Activated naive CD8-positive, alpha-beta T cell treated with anti-CD3 and anti-CD28 coated beads, Interleukin-2, amount 10 ng/mL, durations not matched to agents 7 days and 5 days (primary cell): ENCODE results near the gene RPS16. TPM values are rescaled to one million over a fixed set of nuclear protein-coding genes. Genes with fewer than 3 reads are reported as not detected.
"Not testable (repeated sequence)": the region's sequence is repeated elsewhere in the genome, so short reads cannot be mapped to it uniquely, and the experiment has no call there.

Experiments used
- ATAC-seq: fragments of 150-1000 bp; cut with Tn5 transposase; one replicate; pipeline ENCODE4 v1.10.0; 2021; ENCODE audit warnings: low read depth, moderate library complexity
- POLR2A ChIA-PET: fragments of 350-600 bp; sonication (Branson Sonifier 250); formaldehyde crosslinking; loops from one replicate; lab custom pipeline; 2021; ENCODE audit warnings: antibody characterized with exemption; lab: Charles Lee
- DNase-seq: peaks from one replicate; pipeline ENCODE4 v3.0.0; 2021
- H3K27ac Mint-ChIP-seq: one replicate; pipeline ENCODE4 v1.8.0; 2022; ENCODE audit warnings: mild to moderate bottlenecking, mixed read lengths
- H3K27me3 Mint-ChIP-seq: one replicate; pipeline ENCODE4 v1.8.0; 2022; ENCODE audit warnings: mild to moderate bottlenecking, moderate library complexity, mixed read lengths
- H3K36me3 Mint-ChIP-seq: one replicate; pipeline ENCODE4 v1.8.0; 2021; ENCODE audit warnings: mild to moderate bottlenecking, mixed read lengths
- H3K4me1 Mint-ChIP-seq: one replicate; pipeline ENCODE4 v1.8.0; 2021; ENCODE audit warnings: mixed read lengths
- H3K4me3 Mint-ChIP-seq: one replicate; pipeline ENCODE4 v1.8.0; 2022; ENCODE audit warnings: mild to moderate bottlenecking, moderate library complexity, mixed read lengths
- H3K9me3 Mint-ChIP-seq: one replicate; pipeline ENCODE4 v1.8.0; 2021; ENCODE audit warnings: mixed read lengths
- total RNA-seq, 2 experiments: library from RNA; stranded (reverse); gene quantifications; one replicate each; pipeline ENCODE4 v1.2.3, GENCODE V29; 2021

RPS16 gene
- total RNA-seq, 2 experiments from 2014 or later = 2,294 to 2,369 TPM

DNA sequence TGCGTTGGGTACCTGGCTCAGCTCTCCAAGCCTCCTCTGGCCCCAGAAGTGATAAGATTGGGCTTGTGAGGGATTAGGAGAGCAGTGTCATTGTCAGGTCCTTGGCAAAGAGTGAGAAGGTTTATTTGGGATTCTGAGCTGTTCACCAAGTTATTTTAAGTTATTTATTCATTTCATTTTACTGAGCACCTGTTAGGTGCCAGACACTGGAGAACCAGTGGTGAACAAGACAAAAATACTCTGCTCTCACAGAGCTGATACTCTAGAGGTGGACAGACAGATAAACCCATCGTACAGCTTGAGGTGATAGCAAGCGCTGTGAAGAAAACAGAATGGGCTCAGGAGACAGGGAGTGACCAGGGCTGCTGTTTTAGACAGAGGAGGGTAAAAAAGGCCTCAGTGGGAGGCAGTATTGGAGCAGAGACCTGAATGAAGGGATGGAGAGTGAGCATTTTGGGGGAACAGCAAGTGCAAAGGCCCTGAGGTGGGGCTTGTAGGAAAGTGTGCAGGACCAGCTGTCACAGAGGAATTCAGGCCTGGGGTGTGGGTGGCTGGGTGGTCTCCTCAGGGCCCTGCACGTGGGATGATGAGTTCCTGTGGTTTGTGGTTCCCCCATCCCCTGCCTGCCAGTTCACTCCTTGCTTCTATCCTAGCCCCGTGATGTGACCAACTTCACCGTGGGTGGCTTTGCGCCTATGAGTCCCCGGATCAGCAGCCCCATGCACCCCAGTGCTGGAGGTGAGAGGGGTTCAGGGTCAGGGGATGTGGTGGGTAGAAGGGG lies 36.2 kb upstream of the RPS16 start:
- Mint-ChIP-seq H3K4me3 (no peak overlapping the region), H3K36me3 (peaks cover 27% of the 10 kb centered on the region), H3K4me1 (peaks cover 9% of the 10 kb centered on the region), H3K27me3 (no peaks in the 10 kb centered on the region), H3K9me3 (no peaks in the 10 kb centered on the region), H3K27ac (no peak overlapping the region)
- POLR2A ChIA-PET = no interaction called here
- no peak for DNase-seq
- ATAC-seq = no peak

DNA sequence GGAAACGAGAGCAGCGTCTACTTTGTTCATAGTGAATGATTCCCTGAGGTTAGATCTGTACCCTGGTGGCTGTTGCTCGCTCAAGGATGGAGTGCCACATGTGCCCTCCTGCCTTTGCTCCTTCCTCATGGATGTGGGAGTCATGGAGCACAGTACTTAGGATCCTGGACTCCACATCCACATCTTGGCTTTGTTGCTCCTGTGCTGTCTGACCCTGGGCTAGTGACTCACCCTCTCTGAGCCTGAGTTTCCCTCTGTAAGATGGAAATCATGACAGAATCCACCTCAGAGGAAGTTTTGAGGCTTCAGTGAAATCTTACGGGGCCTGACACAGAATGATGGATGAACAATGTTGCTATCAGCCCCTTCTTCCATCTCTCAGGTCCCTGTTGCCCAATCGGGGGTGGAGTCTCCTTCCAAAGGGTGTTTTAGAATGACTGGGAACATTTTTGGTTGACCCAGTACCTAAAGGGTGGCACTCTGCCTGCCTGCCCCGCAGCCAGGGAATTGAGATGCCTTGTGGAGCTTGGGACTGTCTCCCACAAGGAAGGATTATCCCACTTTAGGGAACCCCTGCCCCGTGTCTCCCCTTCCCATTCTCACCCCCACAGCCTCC lies 35.1 kb upstream of the RPS16 start:
- H3K4me3 Mint-ChIP-seq = no peak overlapping the region
- H3K36me3 Mint-ChIP-seq = peaks cover 24% of the 10 kb centered on the region
- H3K27ac Mint-ChIP-seq = no peak overlapping the region
- DNase-seq (no peak), ATAC-seq (no peak)
- H3K27me3 Mint-ChIP-seq = no peaks in the 10 kb centered on the region
- peaks cover 11% of the 10 kb centered on the region for H3K4me1 Mint-ChIP-seq
- POLR2A ChIA-PET = interaction anchor here (0.5 kb wide), 1 partner anchor 10 kb away, joined by 3 read pairs; the partner anchor contains the start of gene TIMM50
- no peaks in the 10 kb centered on the region for H3K9me3 Mint-ChIP-seq

DNA sequence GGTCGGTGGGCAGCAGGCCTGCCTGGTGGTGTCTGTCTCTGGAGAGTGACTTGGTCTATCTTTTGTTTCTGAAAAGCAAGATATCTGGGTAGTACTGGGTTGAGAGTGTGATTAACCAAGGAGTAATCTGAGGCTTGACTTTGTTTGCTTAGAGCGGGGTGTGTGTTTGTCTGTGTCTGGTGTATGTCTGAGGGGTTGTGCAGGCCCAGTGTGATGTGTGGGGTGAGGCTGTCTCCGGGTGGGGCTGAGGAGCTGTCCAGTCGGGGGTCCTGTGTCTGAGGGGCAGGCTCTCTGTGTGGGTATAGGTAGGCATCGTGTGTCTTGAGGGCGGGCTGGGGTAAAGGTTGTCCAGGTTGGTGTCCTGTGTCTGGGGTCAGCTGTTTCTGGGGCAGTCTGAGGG lies 33.8 kb upstream of the RPS16 start:
- Mint-ChIP-seq H3K27me3 (no peaks in the 10 kb centered on the region), H3K27ac (no peak overlapping the region), H3K4me1 (peaks cover 11% of the 10 kb centered on the region), H3K4me3 (no peak overlapping the region), H3K36me3 (peaks cover 25% of the 10 kb centered on the region), H3K9me3 (no peaks in the 10 kb centered on the region)
- POLR2A ChIA-PET = no interaction called here
- ATAC-seq (no peak), DNase-seq (no peak)

DNA sequence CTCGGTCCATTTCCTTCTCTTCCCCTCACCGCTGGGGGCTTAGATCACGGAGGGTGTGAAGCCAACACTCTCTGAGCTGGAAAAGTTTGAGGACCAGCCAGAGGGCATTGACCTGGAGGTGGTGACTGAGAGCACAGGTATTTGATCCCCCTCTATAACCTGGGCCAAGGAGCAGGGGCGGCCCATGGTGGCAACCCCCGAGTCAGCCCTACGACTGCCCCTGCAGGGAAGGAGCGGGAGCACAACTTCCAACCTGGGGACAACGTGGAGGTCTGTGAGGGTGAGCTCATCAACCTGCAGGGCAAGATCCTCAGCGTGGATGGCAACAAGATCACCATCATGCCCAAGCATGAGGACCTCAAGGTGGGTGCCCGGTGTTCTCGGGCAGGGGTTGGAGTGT lies 33.3 kb upstream of the RPS16 start:
- DNase-seq = no peak
- H3K27me3 Mint-ChIP-seq = no peaks in the 10 kb centered on the region
- H3K4me3 Mint-ChIP-seq = no peak overlapping the region
- POLR2A ChIA-PET = no interaction called here
- no peak overlapping the region for H3K27ac Mint-ChIP-seq
- ATAC-seq = no peak
- no peaks in the 10 kb centered on the region for H3K9me3 Mint-ChIP-seq
- H3K36me3 Mint-ChIP-seq = peaks cover 21% of the 10 kb centered on the region
- peaks cover 11% of the 10 kb centered on the region for H3K4me1 Mint-ChIP-seq

DNA sequence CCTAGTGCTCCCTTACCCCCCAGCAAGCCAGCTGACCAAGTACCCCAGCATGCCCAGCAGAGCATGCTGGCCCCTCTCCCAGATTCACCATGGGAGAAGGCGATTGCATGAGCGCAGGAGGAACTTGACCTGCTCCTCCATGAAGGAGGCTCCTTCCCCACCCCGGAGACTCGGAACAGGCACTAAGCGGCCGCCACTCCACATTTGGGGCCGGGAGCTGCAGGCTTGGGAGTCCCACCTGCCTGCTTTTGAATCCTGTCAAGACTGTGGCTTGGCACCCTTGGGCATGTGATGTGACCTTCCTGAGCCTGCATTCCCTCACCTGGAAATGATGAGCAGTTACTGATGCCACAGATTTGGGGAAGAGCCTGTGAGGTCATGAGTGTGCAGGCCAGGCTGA lies 32.2 kb upstream of the RPS16 start:
- no peak overlapping the region for H3K4me3 Mint-ChIP-seq
- peaks cover 11% of the 10 kb centered on the region for H3K4me1 Mint-ChIP-seq
- DNase-seq (no peak), ATAC-seq (no peak)
- no peaks in the 10 kb centered on the region for H3K9me3 Mint-ChIP-seq
- no peak overlapping the region for H3K27ac Mint-ChIP-seq
- no peaks in the 10 kb centered on the region for H3K27me3 Mint-ChIP-seq
- H3K36me3 Mint-ChIP-seq = peaks cover 24% of the 10 kb centered on the region
- POLR2A ChIA-PET = no interaction called here

DNA sequence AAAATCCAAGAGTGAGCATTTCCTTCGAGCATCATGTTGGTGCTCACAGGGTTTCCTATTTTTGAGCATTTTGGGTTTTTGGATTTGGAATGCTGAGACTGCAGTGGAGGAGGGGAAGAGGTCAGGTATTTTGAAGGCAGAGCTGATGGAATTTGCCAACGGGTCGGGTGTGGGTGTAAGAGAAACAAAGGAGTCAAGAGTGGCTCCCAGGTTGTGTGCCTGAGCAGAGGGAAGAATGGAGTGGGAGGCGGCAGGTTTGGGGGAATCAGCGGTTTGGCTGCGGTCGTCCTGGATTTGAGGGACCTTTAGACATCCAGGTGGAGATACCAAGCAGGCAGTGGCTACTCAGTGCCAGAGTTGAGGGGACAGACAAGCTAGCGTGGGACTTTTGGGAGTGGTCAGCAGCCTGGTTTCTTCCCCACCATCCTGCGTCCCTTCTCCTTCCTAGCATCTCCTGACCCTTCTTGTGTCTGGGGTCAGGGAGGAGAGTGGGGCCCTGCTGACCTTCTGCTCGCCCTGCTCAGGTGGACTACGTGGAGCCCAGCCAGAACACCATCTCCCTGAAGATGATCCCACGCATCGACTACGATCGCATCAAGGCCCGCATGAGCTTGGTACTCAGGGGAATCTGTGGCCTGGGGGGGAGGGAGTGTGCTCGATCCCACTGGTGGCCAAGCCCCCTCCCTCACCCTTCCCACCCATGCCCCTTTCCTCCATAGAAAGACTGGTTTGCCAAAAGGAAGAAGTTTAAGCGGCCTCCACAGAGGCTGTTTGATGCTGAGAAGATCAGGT lies 30.4 kb upstream of the RPS16 start:
- POLR2A ChIA-PET = no interaction called here
- no peak for DNase-seq
- no peak for ATAC-seq
- Mint-ChIP-seq H3K27me3 (no peaks in the 10 kb centered on the region), H3K9me3 (no peaks in the 10 kb centered on the region), H3K4me1 (peaks cover 7% of the 10 kb centered on the region), H3K4me3 (no peak overlapping the region), H3K27ac (no peak overlapping the region), H3K36me3 (peaks cover 24% of the 10 kb centered on the region)

DNA sequence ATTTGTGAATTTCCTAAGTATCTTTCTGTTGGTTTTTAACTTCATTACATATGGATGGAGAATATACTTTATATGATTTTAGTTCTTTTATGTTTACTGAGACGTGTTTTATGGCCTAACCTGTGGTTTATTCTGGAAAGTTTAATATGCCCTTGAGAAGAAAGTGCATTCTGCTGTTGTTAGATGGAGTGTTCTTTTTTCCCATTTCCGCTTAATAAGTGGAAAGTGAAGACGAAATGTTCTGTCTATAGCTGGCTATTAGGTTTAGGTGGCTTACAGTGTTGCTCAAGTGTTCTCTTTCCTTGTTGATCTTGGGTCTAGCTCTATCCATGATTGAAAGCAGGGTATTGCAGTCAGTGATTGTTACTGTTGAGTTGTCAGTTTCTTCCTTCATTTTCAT lies 27.7 kb upstream of the RPS16 start:
- no peak for ATAC-seq
- Mint-ChIP-seq H3K27ac (no peak overlapping the region), H3K9me3 (no peaks in the 10 kb centered on the region), H3K4me1 (peaks cover 4% of the 10 kb centered on the region), H3K36me3 (peaks cover 32% of the 10 kb centered on the region), H3K4me3 (no peak overlapping the region), H3K27me3 (no peaks in the 10 kb centered on the region)
- POLR2A ChIA-PET = no interaction called here
- DNase-seq = no peak

DNA sequence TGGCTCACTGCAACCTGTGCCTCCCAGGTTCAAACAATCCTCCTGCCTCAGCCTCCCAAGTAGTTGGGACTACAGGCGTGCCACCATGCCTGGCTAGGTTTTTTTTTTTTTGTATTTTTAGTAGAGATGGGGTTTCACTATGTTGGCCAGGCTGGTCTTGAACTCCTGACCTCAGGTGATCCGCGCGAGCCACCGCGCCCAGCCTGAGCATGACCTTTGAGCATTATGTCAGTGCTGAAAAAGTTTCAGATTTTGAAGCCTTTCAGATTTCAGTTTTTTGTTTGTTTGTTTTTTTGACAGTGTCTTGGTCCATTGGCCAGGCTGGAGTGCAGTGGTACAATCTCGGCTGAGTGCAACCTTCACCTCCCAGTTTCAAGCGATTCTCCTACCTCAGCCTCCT lies 15.5 kb upstream of the RPS16 start:
- H3K9me3 Mint-ChIP-seq, H3K27ac Mint-ChIP-seq, POLR2A ChIA-PET, DNase-seq, H3K27me3 Mint-ChIP-seq, ATAC-seq, H3K4me3 Mint-ChIP-seq: not testable (repeated sequence)
- peaks cover 46% of the 10 kb centered on the region for H3K4me1 Mint-ChIP-seq
- peaks cover 36% of the 10 kb centered on the region for H3K36me3 Mint-ChIP-seq

DNA sequence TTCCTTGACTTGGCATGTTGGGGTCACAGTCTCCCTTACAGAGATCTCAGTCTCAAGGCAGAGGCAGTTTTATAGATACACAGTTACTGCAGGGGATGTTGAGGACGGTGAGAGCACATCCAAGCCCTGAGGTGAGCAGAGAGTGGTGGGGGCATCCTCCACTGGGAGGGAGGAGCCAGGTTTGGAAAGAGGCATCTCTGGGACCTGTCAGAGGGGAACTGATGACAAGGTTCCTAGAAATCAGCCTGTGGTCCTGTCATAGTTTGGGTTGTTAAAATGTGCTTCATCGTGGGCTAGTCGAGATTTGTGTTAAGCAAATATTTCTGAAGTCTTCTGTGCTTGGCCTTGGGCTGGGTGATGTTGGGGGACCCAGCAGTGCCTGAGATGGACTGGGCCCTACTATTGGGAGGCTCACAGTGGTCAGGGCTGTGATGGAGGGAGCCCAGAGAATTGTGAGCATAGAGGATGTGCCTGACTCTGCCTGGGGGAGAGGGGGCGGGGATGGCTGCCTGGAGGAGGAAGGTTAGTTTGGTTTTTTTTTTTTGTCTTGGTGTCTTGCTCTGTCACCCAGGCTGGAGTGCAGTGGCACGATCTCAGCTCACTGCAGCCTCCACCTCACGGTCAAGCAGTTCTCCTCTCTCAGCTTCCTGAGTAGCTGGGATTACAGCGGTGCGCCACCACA lies 13.5 kb upstream of the RPS16 start:
- H3K36me3 Mint-ChIP-seq = peaks cover 42% of the 10 kb centered on the region
- ATAC-seq (no peak), DNase-seq (no peak)
- H3K4me3 Mint-ChIP-seq = peak overlapping the region; percentile 91
- peak overlapping the region; percentile 86 for H3K27ac Mint-ChIP-seq
- H3K9me3 Mint-ChIP-seq = no peaks in the 10 kb centered on the region
- POLR2A ChIA-PET = interaction anchor here (0.7 to 0.8 kb wide), 2 partner anchors 25 to 85 kb away, joined by 4 to 5 read pairs; no protein-coding TSS in a partner anchor
- H3K4me1 Mint-ChIP-seq = peaks cover 47% of the 10 kb centered on the region
- H3K27me3 Mint-ChIP-seq = no peaks in the 10 kb centered on the region

DNA sequence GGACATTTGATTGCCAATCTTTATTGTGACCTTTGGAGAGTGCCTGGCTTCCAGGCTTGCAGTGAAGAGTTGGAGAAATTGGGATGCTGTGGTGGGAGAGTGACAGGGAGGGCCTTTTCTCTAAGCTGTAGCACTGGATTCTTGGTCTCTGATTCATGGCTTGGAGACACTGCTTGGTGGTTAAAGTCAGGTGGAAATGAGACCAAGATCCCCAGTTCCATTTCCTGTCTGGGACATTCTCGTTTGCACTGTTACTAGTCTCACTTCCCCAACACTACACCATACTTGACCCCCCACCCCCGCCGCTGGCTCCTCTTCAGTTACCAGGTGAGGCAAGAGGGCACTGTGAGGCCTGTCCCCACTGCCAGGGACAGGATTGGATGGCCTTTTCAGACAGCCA lies 12.5 kb upstream of the RPS16 start:
- DNase-seq (no peak), ATAC-seq (no peak)
- Mint-ChIP-seq H3K4me3 (peak overlapping the region; percentile 91), H3K27me3 (no peaks in the 10 kb centered on the region), H3K27ac (peak overlapping the region; percentile 86), H3K36me3 (peaks cover 42% of the 10 kb centered on the region), H3K4me1 (peaks cover 49% of the 10 kb centered on the region), H3K9me3 (no peaks in the 10 kb centered on the region)
- POLR2A ChIA-PET = interaction anchor here (0.8 to 4.8 kb wide), 2 partner anchors 13 to 26 kb away, joined by 4 to 113 read pairs; partner anchors contain the start of gene RPS16

DNA sequence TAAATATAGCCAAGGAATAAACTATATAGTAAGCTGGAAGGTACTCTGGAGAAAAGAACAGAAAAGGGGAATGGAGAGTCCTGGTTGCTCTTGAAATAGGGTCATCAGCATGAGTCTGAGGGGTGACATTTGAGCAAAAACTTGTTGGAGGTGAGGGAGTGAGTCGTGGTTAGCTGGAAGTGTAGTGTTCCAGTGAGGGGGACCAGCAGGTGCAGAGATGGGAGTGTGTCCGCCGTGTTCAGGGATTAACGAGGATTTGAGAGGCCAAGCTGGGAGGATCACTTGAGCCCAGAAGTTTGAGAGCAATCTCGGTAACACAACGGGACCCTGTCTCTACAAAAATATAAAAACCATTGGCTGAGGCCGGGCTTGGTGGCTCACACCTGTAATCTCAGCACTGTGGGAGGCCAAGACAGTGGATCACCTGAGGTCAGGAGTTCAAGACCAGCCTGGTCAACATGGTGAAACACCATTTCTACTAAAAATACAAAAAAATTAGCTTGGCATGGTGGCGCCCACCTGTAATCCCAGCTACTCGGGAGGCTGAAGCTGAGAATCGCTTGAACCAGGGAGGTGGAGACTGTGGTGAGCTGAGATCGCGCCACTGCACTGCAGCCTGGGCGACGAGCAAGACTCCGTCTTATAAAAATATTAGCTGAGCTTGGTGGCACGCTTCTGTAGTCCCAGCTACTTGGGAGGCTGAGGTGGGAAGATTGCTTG lies 10.8 kb upstream of the RPS16 start:
- Mint-ChIP-seq H3K9me3 (no peaks in the 10 kb centered on the region), H3K27me3 (peaks cover 2% of the 10 kb centered on the region), H3K4me3 (peak overlapping the region; percentile 91), H3K36me3 (peaks cover 27% of the 10 kb centered on the region), H3K27ac (peak overlapping the region; percentile 96), H3K4me1 (peaks cover 43% of the 10 kb centered on the region)
- ATAC-seq = no peak
- POLR2A ChIA-PET = interaction anchor here (0.5 to 4.8 kb wide), 6 partner anchors 11 to 862 kb away, joined by 3 to 113 read pairs (median 8); partner anchors contain the start of genes EID2B, MED29, PAF1 and RPS16
- DNase-seq = no peak
